Loucy (cell line): ENCODE measurements around the gene IFNK.

Source experiments
- H2AFZ ChIP-seq: fragments of 200-600 bp; sonication (generic); 2 replicates; pipeline ENCODE4 v1.6.0; 2016; ENCODE audit warnings: antibody characterized with exemption, mild to moderate bottlenecking, low read length, moderate library complexity
- H3F3A ChIP-seq: fragments of 200-600 bp; 2 replicates; pipeline ENCODE4 v1.6.0; 2016; ENCODE audit warnings: antibody characterized with exemption, low read depth, mild to moderate bottlenecking
- H3K27me3 ChIP-seq: fragments of 200-600 bp; sonication (generic); 2 replicates; pipeline ENCODE4 v1.6.1; 2014; ENCODE audit warnings: low read length, mild to moderate bottlenecking; ENCODE audit not compliant: insufficient read depth, poor library complexity, severe bottlenecking
- H3K36me3 ChIP-seq: fragments of 200-600 bp; sonication (generic); 2 replicates; pipeline ENCODE4 v1.6.1; 2016; ENCODE audit warnings: low read length; ENCODE audit not compliant: insufficient read depth
- H3K4me1 ChIP-seq: fragments of 200-600 bp; sonication (generic); 2 replicates; pipeline ENCODE4 v1.5.1; 2014; ENCODE audit warnings: low read length, mild to moderate bottlenecking; ENCODE audit not compliant: insufficient read depth, poor library complexity, severe bottlenecking
- H3K4me2 ChIP-seq: fragments of 200-600 bp; sonication (generic); 2 replicates; pipeline ENCODE4 v1.6.0; 2014; ENCODE audit warnings: antibody characterized with exemption, low read length, low read depth, mild to moderate bottlenecking; ENCODE audit not compliant: poor library complexity, severe bottlenecking
- H3K4me3 ChIP-seq: fragments of 200-600 bp; sonication (generic); 2 replicates; pipeline ENCODE4 v1.5.1; 2014; ENCODE audit warnings: low read length, mild to moderate bottlenecking, mixed read lengths; ENCODE audit not compliant: poor library complexity, severe bottlenecking
- H3K79me2 ChIP-seq: fragments of 200-600 bp; sonication (generic); 2 replicates; pipeline ENCODE4 v1.6.1; 2014; ENCODE audit warnings: low read length; ENCODE audit not compliant: insufficient read depth
- H3K9ac ChIP-seq: fragments of 200-600 bp; sonication (generic); 2 replicates; pipeline ENCODE4 v1.6.0; 2014; ENCODE audit warnings: mild to moderate bottlenecking, low read depth, low read length, moderate library complexity; ENCODE audit not compliant: poor library complexity, severe bottlenecking
- H3K9me2 ChIP-seq: fragments of 200-600 bp; sonication (generic); replicated peaks from 2 replicates; pipeline ENCODE4 v1.6.1; 2016; ENCODE audit warnings: low read depth, low read length, mixed read lengths
- H3K9me3 ChIP-seq: fragments of 200-600 bp; sonication (generic); 2 replicates; pipeline ENCODE4 v1.6.1; 2014; ENCODE audit warnings: mild to moderate bottlenecking, antibody characterized with exemption, low read length, low read depth; ENCODE audit not compliant: insufficient read depth
- H4K20me1 ChIP-seq: fragments of 200-600 bp; sonication (generic); 2 replicates; pipeline ENCODE4 v1.6.0; 2014; ENCODE audit warnings: antibody characterized with exemption, low read length, mild to moderate bottlenecking; ENCODE audit not compliant: insufficient read depth, poor library complexity, severe bottlenecking
- CTCF ChIP-seq: fragments of 200-600 bp; sonication (generic); conservative IDR thresholded peaks from 2 replicates; pipeline ENCODE4 v1.5.1; 2014; ENCODE audit warnings: mild to moderate bottlenecking, antibody characterized with exemption, low read length
- EZH2phosphoT487 ChIP-seq: fragments of 200-600 bp; IDR thresholded peaks from 2 replicates; pipeline ENCODE4 v1.6.1; 2018; ENCODE audit warnings: antibody characterized with exemption, mild to moderate bottlenecking, moderate library complexity, borderline replicate concordance

IFNK gene, protein sequence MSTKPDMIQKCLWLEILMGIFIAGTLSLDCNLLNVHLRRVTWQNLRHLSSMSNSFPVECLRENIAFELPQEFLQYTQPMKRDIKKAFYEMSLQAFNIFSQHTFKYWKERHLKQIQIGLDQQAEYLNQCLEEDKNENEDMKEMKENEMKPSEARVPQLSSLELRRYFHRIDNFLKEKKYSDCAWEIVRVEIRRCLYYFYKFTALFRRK

DNA sequence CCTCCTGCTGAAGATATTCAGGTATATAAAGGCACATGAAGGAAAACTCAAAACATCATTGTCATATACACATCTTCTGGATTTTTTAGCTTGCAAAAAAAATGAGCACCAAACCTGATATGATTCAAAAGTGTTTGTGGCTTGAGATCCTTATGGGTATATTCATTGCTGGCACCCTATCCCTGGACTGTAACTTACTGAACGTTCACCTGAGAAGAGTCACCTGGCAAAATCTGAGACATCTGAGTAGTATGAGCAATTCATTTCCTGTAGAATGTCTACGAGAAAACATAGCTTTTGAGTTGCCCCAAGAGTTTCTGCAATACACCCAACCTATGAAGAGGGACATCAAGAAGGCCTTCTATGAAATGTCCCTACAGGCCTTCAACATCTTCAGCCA, at the start of gene IFNK:
IFNK (plus strand) TSS at position 55 of the 400 bp plus-strand sequence; CDS start at position 102, 47 bp downstream.
- no peaks in the 10 kb centered on the region for H3K9me2 ChIP-seq
- H3K4me2 ChIP-seq: no peak within 1 kb of the TSS
- no peaks in the 10 kb centered on the region for H3K9me3 ChIP-seq
- H3K9ac ChIP-seq: no peak within 1 kb of the TSS
- no peaks in the 10 kb centered on the region for H3K79me2 ChIP-seq
- no peaks in the 10 kb centered on the region for H3K36me3 ChIP-seq
- peaks cover 14% of the 10 kb centered on the region for H3K27me3 ChIP-seq
- no peak for TF ChIP-seq EZH2phosphoT487
- TF ChIP-seq CTCF: no peak
- no peak within 1 kb of the TSS for H3K4me3 ChIP-seq
- H3K4me1 ChIP-seq: no peaks in the 10 kb centered on the region
- H3F3A ChIP-seq: no peaks in the 10 kb centered on the region
- H2AFZ ChIP-seq: no peak within 1 kb of the TSS
- H4K20me1 ChIP-seq: no peaks in the 10 kb centered on the region

GRCh38 chr9:27474305-27474704, 49.8 kb upstream of the IFNK start:
- no peak overlapping the region for H3K9ac ChIP-seq
- no peaks in the 10 kb centered on the region for H3K9me2 ChIP-seq
- no peaks in the 10 kb centered on the region for H3K27me3 ChIP-seq
- no peak overlapping the region for H3K4me3 ChIP-seq
- H3K79me2 ChIP-seq: no peaks in the 10 kb centered on the region
- H3K9me3 ChIP-seq: 0 out of 2 replicates have a peak, but pooled peaks cover 6% of the 10 kb centered on the region
- no peak overlapping the region for H3K4me2 ChIP-seq
- H3F3A ChIP-seq: no peaks in the 10 kb centered on the region
- no peaks in the 10 kb centered on the region for H4K20me1 ChIP-seq
- H3K4me1 ChIP-seq: no peaks in the 10 kb centered on the region
- no peaks in the 10 kb centered on the region for H3K36me3 ChIP-seq
- no peak overlapping the region for H2AFZ ChIP-seq
- TF ChIP-seq EZH2phosphoT487 (no peak), CTCF (no peak)

DNA sequence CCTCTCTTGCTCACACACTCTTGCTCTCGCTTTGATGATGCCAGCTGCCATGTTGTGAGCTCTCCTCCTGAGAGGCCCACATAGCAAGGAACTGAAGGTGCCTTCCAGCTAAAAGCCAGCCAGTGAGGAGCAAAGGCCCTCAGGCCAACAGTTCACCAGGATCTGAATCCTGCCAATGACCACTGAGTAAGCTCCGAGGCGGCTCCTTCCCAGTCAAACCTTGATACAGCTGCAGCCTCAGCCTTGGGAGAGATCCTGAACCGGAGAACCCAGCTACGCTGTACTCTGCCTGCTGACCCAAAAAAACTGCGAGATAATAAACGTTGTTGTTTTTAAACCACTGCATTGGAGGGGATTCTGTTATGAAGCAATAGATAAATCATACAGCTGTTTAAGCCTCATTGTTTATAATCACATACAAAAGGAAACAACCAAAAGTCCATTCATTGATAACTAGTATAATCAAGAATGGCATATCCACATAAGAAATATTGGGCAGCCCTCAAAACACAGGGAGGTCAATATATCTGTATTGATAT, 49.0 kb upstream of the IFNK start:
- Histone ChIP-seq H3K9ac (no peak overlapping the region), H4K20me1 (no peaks in the 10 kb centered on the region), H3K79me2 (no peaks in the 10 kb centered on the region), H3K4me3 (no peak overlapping the region), H3K27me3 (no peaks in the 10 kb centered on the region), H3K9me2 (no peaks in the 10 kb centered on the region), H3K4me1 (no peaks in the 10 kb centered on the region), H3K4me2 (no peak overlapping the region), H3K36me3 (no peaks in the 10 kb centered on the region), H3K9me3 (0 out of 2 replicates have a peak, but pooled peaks cover 6% of the 10 kb centered on the region), H2AFZ (no peak overlapping the region), H3F3A (no peaks in the 10 kb centered on the region)
- TF ChIP-seq CTCF (no peak), EZH2phosphoT487 (no peak)
